SK-N-SH (cell line): ENCODE data around the gene THSD7A. TPM values are rescaled to one million over a fixed set of nuclear protein-coding genes. Genes with fewer than 3 reads are reported as not detected.

Source experiments
- CTCF ChIA-PET: fragments of 300-600, 350-600 bp; formaldehyde crosslinking; extraction: SDS; loops from one replicate; lab custom pipeline; 2021; lab: Yijun Ruan, JAX
- POLR2A ChIA-PET: fragments of 350-600 bp; sonication (Branson Sonifier 250); formaldehyde crosslinking; extraction: SDS; loops from one replicate; lab custom pipeline; 2020; ENCODE audit warnings: antibody characterized with exemption, inconsistent platforms; lab: Yijun Ruan, JAX
- DNase-seq: peaks from one replicate; pipeline ENCODE4 v3.0.0; 2012
- H2AFZ ChIP-seq: fragments of 200-600 bp; sonication (generic); 2 replicates; pipeline ENCODE4 v1.8.1; 2016; ENCODE audit warnings: antibody characterized with exemption, mild to moderate bottlenecking, low read depth
- H3F3A ChIP-seq: fragments of 200-600 bp; sonication (generic); replicated peaks from 2 replicates; pipeline ENCODE3; 2016; ENCODE audit warnings: antibody characterized with exemption, mild to moderate bottlenecking; ENCODE audit not compliant: insufficient read depth
- H3K27ac ChIP-seq, 2 experiments: fragments of 200-500 bp in 1 of 2; fragments of 200-600 bp in 1 of 2; sonication (Bioruptor generic) in 1 of 2; sonication (generic), shearing (Covaris generic) in 1 of 2; 2 replicates each; pipeline versions ENCODE4 v1.5.1 to v1.6.1; 2014 to 2016; ENCODE audit warnings: low read depth in 2 of 2, inconsistent platforms in 1 of 2, low read length in 1 of 2, mild to moderate bottlenecking in 1 of 2, mixed read lengths in 1 of 2
- H3K27me3 ChIP-seq: fragments of 200-600 bp; sonication (generic), shearing (Covaris generic); 2 replicates; pipeline ENCODE4 v1.6.1; 2016; ENCODE audit warnings: mixed run types; ENCODE audit not compliant: insufficient read depth
- H3K36me3 ChIP-seq, 2 experiments: fragments of 200-500 bp in 1 of 2; fragments of 200-600 bp in 1 of 2; sonication (Bioruptor generic) in 1 of 2; sonication (generic) in 1 of 2; replicated peaks in 1 of 2; 2 replicates each; pipeline versions ENCODE3 to v1.5.1; 2014 to 2016; ENCODE audit warnings: low read length in 1 of 2, mild to moderate bottlenecking in 1 of 2; ENCODE audit not compliant: insufficient read depth in 2 of 2, control insufficient read depth in 1 of 2
- H3K4me1 ChIP-seq, 2 experiments: fragments of 200-500 bp in 1 of 2; fragments of 200-600 bp in 1 of 2; sonication (Bioruptor generic) in 1 of 2; sonication (generic), shearing (Covaris generic) in 1 of 2; 2 replicates each; pipeline versions ENCODE4 v1.5.1 to v1.6.1; 2014 to 2016; ENCODE audit warnings: low read depth in 1 of 2, low read length in 1 of 2, mixed run types in 1 of 2; ENCODE audit not compliant: insufficient read depth in 2 of 2, control insufficient read depth in 1 of 2
- H3K4me2 ChIP-seq: fragments of 200-600 bp; sonication (generic), shearing (Covaris generic); 2 replicates; pipeline ENCODE4 v1.6.1; 2017; ENCODE audit warnings: mixed run types
- H3K4me3 ChIP-seq, 2 experiments: fragments of 200-500 bp in 1 of 2; fragments of 200-600 bp in 1 of 2; sonication (Bioruptor generic) in 1 of 2; sonication (generic), shearing (Covaris generic) in 1 of 2; 2 replicates each; pipeline versions ENCODE4 v1.5.1 to v1.8.1; 2014 to 2016; ENCODE audit warnings: low read depth in 2 of 2, inconsistent platforms in 1 of 2, low read length in 1 of 2, mild to moderate bottlenecking in 1 of 2, mixed read lengths in 1 of 2, moderate library complexity in 1 of 2
- H3K79me2 ChIP-seq: fragments of 200-600 bp; sonication (generic); 2 replicates; pipeline ENCODE4 v1.8.1; 2017; ENCODE audit warnings: mild to moderate bottlenecking; ENCODE audit not compliant: insufficient read depth
- H3K9ac ChIP-seq: fragments of 200-600 bp; sonication (generic); 2 replicates; pipeline ENCODE4 v1.6.1; 2017; ENCODE audit warnings: mixed run types
- H3K9me2 ChIP-seq: fragments of 200-600 bp; sonication (generic); 2 replicates; pipeline ENCODE4 v1.6.1; 2017; ENCODE audit warnings: mixed run types
- H3K9me3 ChIP-seq: fragments of 200-600 bp; sonication (generic); 2 replicates; pipeline ENCODE4 v1.6.1; 2017; ENCODE audit warnings: mixed run types, mild to moderate bottlenecking, moderate library complexity
- H4K20me1 ChIP-seq: fragments of 200-600 bp; sonication (generic); 2 replicates; pipeline ENCODE4 v1.6.1; 2017; ENCODE audit warnings: mild to moderate bottlenecking, mixed run types; ENCODE audit not compliant: insufficient read depth
- CTCF ChIP-seq: fragments of 200-600 bp; sonication (generic); IDR thresholded peaks from 2 replicates; pipeline ENCODE4 v1.6.1; 2017; ENCODE audit warnings: antibody characterized with exemption, mild to moderate bottlenecking, moderate library complexity
- FOSL2 ChIP-seq: IDR thresholded peaks from 2 replicates; pipeline ENCODE4 v1.4.0; 2012; ENCODE audit warnings: low read depth, mild to moderate bottlenecking, moderate library complexity, borderline replicate concordance
- GABPA ChIP-seq: IDR thresholded peaks from 2 replicates; pipeline ENCODE4 v1.4.0; 2012; ENCODE audit warnings: low read depth, mild to moderate bottlenecking
- IRF3 ChIP-seq: fragments of 150-350 bp; IDR thresholded peaks from 2 replicates; pipeline ENCODE4 v1.6.1; 2016; ENCODE audit warnings: mild to moderate bottlenecking, low read depth, low read length
- JUND ChIP-seq: IDR thresholded peaks from 2 replicates; pipeline ENCODE4 v1.4.0; 2012
- RFX5 ChIP-seq: IDR thresholded peaks from 2 replicates; pipeline ENCODE4 v1.6.1; 2012; ENCODE audit warnings: mild to moderate bottlenecking, improper control_type of control experiment, low read length
- RXRA ChIP-seq: IDR thresholded peaks from 2 replicates; pipeline ENCODE4 v1.4.0; 2012; ENCODE audit warnings: low read depth, mild to moderate bottlenecking, borderline replicate concordance
- TCF12 ChIP-seq: IDR thresholded peaks from 2 replicates; pipeline ENCODE4 v1.4.0; 2012
- TEAD4 ChIP-seq: IDR thresholded peaks from 2 replicates; pipeline ENCODE4 v1.4.0; 2012; ENCODE audit warnings: mild to moderate bottlenecking, borderline replicate concordance; ENCODE audit not compliant: insufficient read depth
- USF1 ChIP-seq: IDR thresholded peaks from 2 replicates; pipeline ENCODE4 v1.4.0; 2012; ENCODE audit warnings: low read depth, borderline replicate concordance
- USF2 ChIP-seq: fragments of 150-350 bp; IDR thresholded peaks from 2 replicates; pipeline ENCODE4 v1.6.1; 2017; ENCODE audit warnings: antibody characterized with exemption, low read length, low read depth, borderline replicate concordance
- WGBS: methylation state at CpG from one replicate; pipeline ENCODE4 v1.1.6; 2017; ENCODE audit warnings: low lambda C conversion rate; 5-methylcytosine and 5-hydroxymethylcytosine counted together
- polyA plus RNA-seq, 3 experiments: library from polyadenylated mRNA; depleted of rRNA; stranded (reverse); fragments of >200 nt; gene quantifications; 2 replicates each; pipeline ENCODE4 v1.2.3, GENCODE V29; 2012

The THSD7A gene
- polyA plus RNA-seq, 1 of the 3 experiments (the other 2 are of a cell fraction): 0.16 TPM

- ChIA-PET POLR2A (no interaction called here), CTCF (interaction anchor here (0.9 kb wide), 1 partner anchor 15 kb away, joined by 3 read pairs; no protein-coding TSS in a partner anchor)
- Histone ChIP-seq H2AFZ (no peak overlapping the region), H3K9me2 (no peaks in the 10 kb centered on the region; the same call in 1 of the 2 replicates), H3K27ac (no peak overlapping the region), H4K20me1 (no peaks in the 10 kb centered on the region), H3K9me3 (no peaks in the 10 kb centered on the region), H3K4me3 (no peak overlapping the region), H3K27me3 (no peaks in the 10 kb centered on the region), H3K9ac (no peak overlapping the region), H3K4me2 (no peak overlapping the region), H3F3A (no peaks in the 10 kb centered on the region), H3K4me1 (peaks cover 0 to 7% of the 10 kb centered on the region in 2 experiments; a peak in 2 of 4 replicates), H3K79me2 (no peaks in the 10 kb centered on the region), H3K36me3 (peaks cover 0 to 2% of the 10 kb centered on the region in 2 experiments)
- TF ChIP-seq RFX5 (no peak), RXRA (no peak), USF2 (no peak), IRF3 (no peak), FOSL2 (no peak), USF1 (no peak), TCF12 (no peak), CTCF (no peak), GABPA (no peak)
- WGBS: 50% methylated on average over 2 of the region's 2 CpGs
- DNase-seq: no peak
Measured at GRCh38 chr7:11807000-11807399, 25.0 kb downstream of the THSD7A start.

GRCh38 chr7:11804621-11805020, 27.4 kb downstream of the THSD7A start:
- CTCF ChIA-PET: interaction anchor here (0.6 kb wide), 1 partner anchor 488 kb away, joined by 3 read pairs; no protein-coding TSS in a partner anchor
- Histone ChIP-seq H3K9ac (no peak overlapping the region), H3F3A (no peaks in the 10 kb centered on the region), H3K9me2 (no peaks in the 10 kb centered on the region; the same call in 1 of the 2 replicates), H2AFZ (no peak overlapping the region), H3K79me2 (no peaks in the 10 kb centered on the region), H3K27me3 (no peaks in the 10 kb centered on the region), H3K4me3 (no peak overlapping the region), H3K9me3 (no peaks in the 10 kb centered on the region), H3K27ac (peak overlapping the region in 1 of 2 experiments; percentile 11; a peak in 1 of 4 replicates), H3K36me3 (peaks cover 0 to 2% of the 10 kb centered on the region in 2 experiments), H4K20me1 (no peaks in the 10 kb centered on the region), H3K4me2 (no peak overlapping the region), H3K4me1 (peaks cover 0 to 5% of the 10 kb centered on the region in 2 experiments; a peak in 2 of 4 replicates)
- 42% methylated on average over 4 of the region's 4 CpGs for WGBS
- POLR2A ChIA-PET: no interaction called here
- DNase-seq: no peak
- no peak for TF ChIP-seq JUND
- no peak for TF ChIP-seq CTCF
- TF ChIP-seq TEAD4: no peak
